NCI-H510A (cell line): Measurements from ENCODE around the gene FAM209B.
"Not testable (repeated sequence)": the region's sequence is repeated elsewhere in the genome, so short reads cannot be mapped to it uniquely, and the experiment has no call there.

Experiments
- DNase-seq: peaks from one replicate; lab custom pipeline; 2025; lab: John Stamatoyannopoulos, UW

FAM209B gene

GRCh38 chr20:56540415-56540814, 7.4 kb downstream of the FAM209B start:
- DNase-seq = no peak

- no peak for DNase-seq
These were observed 9.5 kb downstream of the FAM209B start for GRCh38 chr20:56542489-56543030.

DNA sequence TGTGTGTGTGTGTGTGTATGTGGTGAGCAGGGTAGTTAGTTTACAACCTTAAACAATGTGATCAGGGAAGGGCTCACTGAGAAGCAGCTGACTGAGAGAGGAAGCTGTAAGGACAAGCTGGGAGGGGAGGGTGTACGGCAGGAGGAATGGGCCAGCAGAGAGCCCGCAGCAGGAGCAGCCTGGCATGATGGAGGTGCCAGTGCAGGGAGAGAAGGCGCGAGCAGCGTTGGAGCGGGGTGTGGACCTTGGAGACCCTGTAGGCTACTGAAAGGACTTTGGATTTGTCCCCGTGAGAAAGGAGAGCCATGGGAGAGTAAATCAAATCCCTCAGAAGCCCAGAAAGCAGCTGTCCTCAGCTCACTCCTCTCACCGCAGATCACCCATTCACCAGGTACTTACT, 18.5 kb downstream of the FAM209B start:
- DNase-seq = no peak

DNA sequence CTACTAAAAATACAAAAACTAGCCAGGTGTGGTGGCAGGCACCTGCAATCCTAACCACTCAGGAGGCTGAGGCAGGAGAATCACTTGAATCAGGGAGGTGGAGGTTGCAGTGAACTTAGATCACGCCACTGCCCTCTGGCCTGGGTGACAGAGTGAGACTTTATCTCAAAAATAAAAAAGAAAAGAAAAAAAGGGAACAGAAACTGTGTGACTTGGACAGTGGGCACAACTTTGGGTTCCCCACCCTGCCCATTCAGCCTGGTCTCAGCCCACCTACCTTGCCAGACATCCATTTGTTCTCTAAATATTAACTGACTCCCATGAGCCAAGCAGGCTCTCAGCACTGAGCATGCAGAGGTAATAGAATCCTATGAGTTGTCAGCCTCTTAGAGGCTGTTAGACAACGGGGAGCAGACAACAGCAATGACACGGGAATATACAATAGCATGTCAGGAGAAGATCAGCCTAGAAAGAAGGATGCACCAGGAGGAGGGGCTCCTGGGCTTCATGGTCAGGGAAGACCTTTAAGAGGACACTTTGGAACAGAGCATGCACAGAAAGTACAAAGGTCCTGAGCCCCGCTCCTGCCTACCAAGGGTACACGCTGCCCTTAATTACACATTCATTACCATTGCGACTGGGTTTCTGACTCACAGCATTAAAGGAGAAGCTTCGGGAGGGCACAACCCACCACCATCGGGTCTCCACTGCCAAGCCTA, 20.0 kb downstream of the FAM209B start:
- DNase-seq = no peak

DNA sequence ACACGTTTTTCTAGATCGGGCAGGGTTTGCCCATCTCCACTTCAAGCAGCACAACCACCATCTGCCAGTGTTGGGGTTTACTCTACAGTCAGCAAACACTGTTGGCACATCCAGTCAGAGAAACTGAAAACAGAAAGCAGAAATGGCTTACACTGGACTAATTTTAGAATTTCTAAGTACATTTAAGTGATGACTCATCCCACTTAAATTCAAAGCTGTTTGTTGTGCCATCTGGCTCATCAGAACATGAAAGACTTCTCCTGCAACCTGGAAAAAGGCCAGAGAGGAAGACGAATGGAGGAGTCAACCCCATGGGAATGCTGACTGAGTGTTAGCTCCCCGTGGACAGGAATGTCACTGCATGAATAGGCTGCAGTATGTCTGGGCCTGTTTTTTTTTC, 21.8 kb downstream of the FAM209B start:
- no peak for DNase-seq

- no peak for DNase-seq
These were observed 25.9 kb downstream of the FAM209B start for GRCh38 chr20:56558968-56559367.

DNA sequence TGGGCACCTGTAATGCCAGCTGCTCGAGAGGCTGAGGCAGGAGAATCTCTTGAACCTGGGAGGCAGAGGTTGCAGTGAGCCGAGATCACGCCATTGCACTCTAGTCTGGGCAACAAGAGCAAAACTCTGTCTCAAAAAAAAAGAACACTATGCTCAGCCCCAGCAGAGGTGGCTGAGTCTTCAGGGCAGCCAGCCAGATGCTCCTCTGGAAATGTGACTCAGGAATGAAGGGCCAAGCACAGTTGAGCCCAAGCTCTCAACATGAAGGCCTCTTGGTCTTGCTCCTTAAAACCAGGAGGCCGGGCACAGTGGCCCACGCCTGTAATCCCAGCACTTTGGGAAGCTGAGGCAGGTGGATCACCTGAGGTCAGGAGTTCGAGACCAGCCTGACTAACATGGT, 31.5 kb downstream of the FAM209B start:
- DNase-seq = not testable (repeated sequence)

- no peak for DNase-seq
These were observed 32.5 kb downstream of the FAM209B start for GRCh38 chr20:56565511-56565910.

DNA sequence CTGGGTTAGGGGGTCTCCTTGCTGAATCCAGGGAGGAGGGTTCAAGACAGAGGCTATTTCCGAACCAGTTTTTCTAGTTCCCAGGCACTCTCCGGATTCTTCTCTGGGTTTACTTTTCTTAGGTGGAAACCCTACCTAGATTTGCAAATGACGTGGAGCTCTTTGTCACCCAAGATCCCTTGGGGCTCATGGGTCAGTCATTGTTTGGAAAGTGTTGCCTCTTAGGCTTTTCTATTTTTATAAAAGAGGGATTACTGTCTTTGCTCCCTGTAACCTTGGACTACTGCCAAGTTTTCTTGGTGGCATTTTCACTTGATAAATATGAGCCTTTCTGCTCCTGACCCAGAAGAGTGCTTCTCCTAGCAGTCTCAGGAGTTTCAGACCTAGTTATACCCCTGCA, 33.6 kb downstream of the FAM209B start:
- no peak for DNase-seq

DNA sequence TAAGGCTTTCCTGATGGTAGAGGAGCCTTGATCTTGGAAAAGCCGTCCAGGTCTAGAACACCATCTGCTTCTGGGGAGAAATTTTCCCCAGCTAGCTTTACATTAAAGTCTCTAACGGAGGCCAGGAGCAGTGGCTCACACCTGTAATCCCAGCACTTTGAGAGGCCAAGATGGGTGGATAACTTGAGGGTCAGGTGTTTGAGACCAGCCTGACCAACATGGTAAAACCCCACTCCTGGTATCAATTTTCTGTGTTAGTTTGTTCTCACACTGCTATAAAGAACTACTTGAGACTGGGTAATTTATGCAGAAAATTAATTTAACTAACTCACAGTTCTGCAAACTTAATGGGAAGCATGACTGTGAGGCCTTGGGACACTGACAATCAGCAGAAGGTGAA, 37.8 kb downstream of the FAM209B start:
- DNase-seq = no peak

GRCh38 chr20:56572172-56572571, 39.1 kb downstream of the FAM209B start:
- no peak for DNase-seq

GRCh38 chr20:56573986-56574385, 40.9 kb downstream of the FAM209B start:
- DNase-seq = no peak

GRCh38 chr20:56574531-56575142, 41.6 kb downstream of the FAM209B start:
- no peak for DNase-seq

DNA sequence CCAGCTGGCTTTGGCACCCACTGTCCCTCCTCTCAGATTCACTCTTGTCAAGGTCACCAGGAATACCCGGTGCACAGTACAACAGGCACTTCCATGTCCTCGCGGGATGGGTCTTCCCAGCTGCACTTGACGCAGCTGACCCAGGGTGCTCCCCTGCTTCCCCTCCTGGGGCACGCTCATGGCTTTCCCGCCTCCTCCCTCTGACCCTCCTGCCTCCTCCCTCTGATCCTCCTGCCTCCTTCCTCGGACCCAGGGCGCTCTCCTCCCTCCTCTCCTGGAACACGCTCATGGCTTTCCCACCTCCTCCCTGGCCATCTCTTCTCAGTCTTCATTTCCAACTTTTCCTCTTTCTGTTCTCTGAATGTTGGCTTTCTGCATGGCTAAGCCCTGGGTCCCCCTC, 42.1 kb downstream of the FAM209B start:
- DNase-seq = no peak

GRCh38 chr20:56575961-56576360, 42.9 kb downstream of the FAM209B start:
- DNase-seq = no peak

DNA sequence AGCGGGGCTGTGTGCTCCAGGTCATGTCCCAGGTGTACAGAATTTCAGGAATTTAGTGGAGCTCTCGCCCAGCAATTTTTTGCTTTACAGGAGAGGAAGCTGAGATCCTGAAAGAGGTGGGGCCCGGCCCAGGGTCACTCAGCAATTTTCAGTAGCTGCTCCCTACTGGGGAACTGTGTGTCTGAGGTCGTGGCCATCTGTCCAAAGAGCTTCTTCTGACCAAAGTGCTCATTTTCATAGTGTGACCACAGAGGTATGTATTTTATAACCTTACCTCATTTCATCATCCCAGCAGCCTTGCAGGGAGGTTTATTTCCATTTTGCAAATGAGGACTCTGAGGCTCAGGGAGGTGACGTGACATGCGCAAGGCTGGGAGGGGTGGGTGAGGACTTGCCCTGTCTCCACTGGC, 46.3 kb downstream of the FAM209B start:
- DNase-seq = no peak

DNA sequence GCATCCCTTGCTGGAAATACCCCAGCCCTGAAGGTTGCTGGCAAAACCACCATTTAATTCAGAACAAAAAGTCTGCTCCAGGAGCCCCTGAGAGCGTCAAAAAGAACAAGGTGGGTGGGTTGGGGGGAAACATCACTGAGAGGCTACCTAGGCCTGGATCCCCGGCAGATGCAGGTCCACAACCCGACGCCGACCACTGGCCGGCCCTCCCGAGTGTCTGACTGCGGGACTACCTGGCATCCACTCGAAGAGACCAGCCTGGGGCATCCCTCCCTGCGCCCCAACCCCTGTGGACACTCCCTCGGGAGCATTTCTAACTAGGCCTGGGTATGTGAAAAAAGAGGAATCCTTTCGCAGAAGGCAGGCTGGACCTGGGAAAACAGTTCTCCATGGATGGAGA, 47.2 kb downstream of the FAM209B start:
- no peak for DNase-seq

- DNase-seq = no peak
These were observed 48.7 kb downstream of the FAM209B start for GRCh38 chr20:56581701-56582100.

DNA sequence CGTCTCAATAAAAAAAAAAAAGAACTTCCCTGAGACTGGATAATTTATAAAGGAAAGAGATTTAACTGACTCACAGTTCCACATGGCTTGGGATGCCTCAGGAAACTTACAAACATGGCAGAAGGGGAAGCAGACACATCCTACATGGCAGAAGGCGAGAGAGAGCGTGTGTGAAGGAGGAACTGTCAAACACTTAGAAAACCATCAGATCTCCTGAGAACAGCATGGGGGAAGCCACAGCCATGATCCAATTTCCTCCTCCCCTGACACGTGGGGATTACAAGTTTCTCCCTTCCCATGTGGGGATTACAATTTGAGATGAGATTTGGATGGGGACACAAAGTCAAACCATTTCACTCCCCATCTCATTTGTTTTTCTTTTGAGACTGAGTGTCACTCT, 49.5 kb downstream of the FAM209B start:
- no peak for DNase-seq

GRCh38 chr20:56584916-56585315, 51.9 kb downstream of the FAM209B start:
- no peak for DNase-seq
